ENCODE measurements around the gene DAPK2. TPM values are rescaled to one million over a fixed set of nuclear protein-coding genes. Genes with fewer than 3 reads are reported as not detected.

The DAPK2 gene
- total RNA-seq, 1 experiment from 2014 or later: 1.4 TPM

- H3K36me3 ChIP-seq (ENCODE audit: control insufficient read depth, insufficient read depth, low read length): no peaks in the 10 kb centered on the region
- DNase-seq: no peak
Observed at GRCh38 chr15:64029633-64030032, 16.7 kb downstream of the DAPK2 start.

GRCh38 chr15:64029110-64029509 is 17.2 kb downstream of the DAPK2 start:
- Mint-ChIP-seq H3K4me1 (ENCODE audit: low read depth, unreplicated experiment) (peaks cover 7% of the 10 kb centered on the region), H3K4me3 (ENCODE audit: unreplicated experiment) (no peak overlapping the region), H3K36me3 (ENCODE audit: insufficient read depth, unreplicated experiment) (no peaks in the 10 kb centered on the region), H3K27me3 (ENCODE audit: insufficient read depth, unreplicated experiment) (no peaks in the 10 kb centered on the region), H3K27ac (ENCODE audit: unreplicated experiment) (no peak overlapping the region), H3K9me3 (ENCODE audit: unreplicated experiment) (no peaks in the 10 kb centered on the region)
- DNase-seq: no peak
- no TSS peak for BruUV-seq (replicated peaks)
- POLR2A ChIA-PET: interaction anchor here (0.6 kb wide), 1 partner anchor 916 kb away, joined by 3 read pairs; no protein-coding TSS in a partner anchor
- Histone ChIP-seq H3K27me3 (replicated peaks; ENCODE audit: control insufficient read depth, insufficient read depth, low read length) (no peaks in the 10 kb centered on the region), H3K9me3 (no peaks in the 10 kb centered on the region), H3K4me3 (ENCODE audit: low read depth, low read length) (no peak overlapping the region), H3K36me3 (ENCODE audit: control insufficient read depth, insufficient read depth, low read length) (no peaks in the 10 kb centered on the region), H3K4me1 (no peaks in the 10 kb centered on the region)
- intact Hi-C loops (cut with micrococcal nuclease; ENCODE audit: unreplicated experiment): no loop called here
- CTCF ChIA-PET: no interaction called here
- TF ChIP-seq CTCF (IDR thresholded peaks at IDR 0.05; ENCODE audit: insufficient read depth in 1 of 2, low read depth in 1 of 2, low read length in 1 of 2, severe bottlenecking in 1 of 2, unreplicated experiment in 1 of 2): no peak

More at GRCh38 chr15:64029633-64030032, 16.7 kb downstream of the DAPK2 start:
- no peaks in the 10 kb centered on the region for H3K9me3 Mint-ChIP-seq (ENCODE audit: unreplicated experiment)
- intact Hi-C loops (cut with micrococcal nuclease; ENCODE audit: unreplicated experiment): no loop called here
- no peak overlapping the region for H3K27ac Mint-ChIP-seq (ENCODE audit: unreplicated experiment)
- no peak for TF ChIP-seq CTCF (IDR thresholded peaks at IDR 0.05; ENCODE audit: insufficient read depth in 1 of 2, low read depth in 1 of 2, low read length in 1 of 2, severe bottlenecking in 1 of 2, unreplicated experiment in 1 of 2)
- BruUV-seq (replicated peaks): no TSS peak
- ChIA-PET CTCF (no interaction called here), POLR2A (interaction anchor here (0.6 kb wide), 1 partner anchor 916 kb away, joined by 3 read pairs; no protein-coding TSS in a partner anchor)
- no peaks in the 10 kb centered on the region for H3K36me3 Mint-ChIP-seq (ENCODE audit: insufficient read depth, unreplicated experiment)
- peaks cover 7% of the 10 kb centered on the region for H3K4me1 Mint-ChIP-seq (ENCODE audit: low read depth, unreplicated experiment)
- H3K9me3 ChIP-seq: no peaks in the 10 kb centered on the region
- H3K4me1 ChIP-seq: no peaks in the 10 kb centered on the region
- no peaks in the 10 kb centered on the region for H3K27me3 Mint-ChIP-seq (ENCODE audit: insufficient read depth, unreplicated experiment)
- no peaks in the 10 kb centered on the region for H3K27me3 ChIP-seq (replicated peaks; ENCODE audit: control insufficient read depth, insufficient read depth, low read length)
- H3K4me3 ChIP-seq (ENCODE audit: low read depth, low read length): no peak overlapping the region
- no peak overlapping the region for H3K4me3 Mint-ChIP-seq (ENCODE audit: unreplicated experiment)

- CTCF ChIA-PET: no interaction called here
Observed at GRCh38 chr15:64026591-64026990, 19.7 kb downstream of the DAPK2 start.

More at GRCh38 chr15:64026591-64026990, 19.7 kb downstream of the DAPK2 start:
- Mint-ChIP-seq H3K4me3 (ENCODE audit: unreplicated experiment) (no peak overlapping the region), H3K9me3 (ENCODE audit: unreplicated experiment) (no peaks in the 10 kb centered on the region), H3K4me1 (ENCODE audit: low read depth, unreplicated experiment) (peaks cover 7% of the 10 kb centered on the region), H3K27me3 (ENCODE audit: insufficient read depth, unreplicated experiment) (no peaks in the 10 kb centered on the region), H3K27ac (ENCODE audit: unreplicated experiment) (no peak overlapping the region), H3K36me3 (ENCODE audit: insufficient read depth, unreplicated experiment) (no peaks in the 10 kb centered on the region)
- Histone ChIP-seq H3K27me3 (replicated peaks; ENCODE audit: control insufficient read depth, insufficient read depth, low read length) (no peaks in the 10 kb centered on the region), H3K9me3 (no peaks in the 10 kb centered on the region), H3K4me1 (no peaks in the 10 kb centered on the region), H3K36me3 (ENCODE audit: control insufficient read depth, insufficient read depth, low read length) (no peaks in the 10 kb centered on the region), H3K4me3 (ENCODE audit: low read depth, low read length) (no peak overlapping the region)
- TF ChIP-seq CTCF (IDR thresholded peaks at IDR 0.05; ENCODE audit: insufficient read depth in 1 of 2, low read depth in 1 of 2, low read length in 1 of 2, severe bottlenecking in 1 of 2, unreplicated experiment in 1 of 2): no peak
- intact Hi-C loops (cut with micrococcal nuclease; ENCODE audit: unreplicated experiment): no loop called here
- no peak for DNase-seq
- POLR2A ChIA-PET: no interaction called here
- no TSS peak for BruUV-seq (replicated peaks)
